Transverse colon (tissue), 4 donors: ENCODE data around the gene ATRN.
"Not testable (repeated sequence)": the region's sequence is repeated elsewhere in the genome, so short reads cannot be mapped to it uniquely, and the experiment has no call there.

Experiments
- CTCF ChIP-seq, 5 experiments: fragments of 200-600 bp in 3 of 5; fragments of 450-650 bp in 2 of 5; sonication (generic) in 3 of 5; IDR thresholded peaks; 1 replicate in 2 of 5; 2 replicates in 3 of 5; pipeline ENCODE4 v1.5.1; 2016 to 2017; ENCODE audit warnings: antibody characterized with exemption in 5 of 5, inconsistent platforms in 3 of 5, mild to moderate bottlenecking in 2 of 5, moderate library complexity in 1 of 5
- EP300 ChIP-seq: sonication (generic); formaldehyde crosslinking; IDR thresholded peaks from one replicate; pipeline ENCODE4 v1.6.1; 2017; ENCODE audit warnings: antibody characterized with exemption, low read depth
- POLR2A ChIP-seq: fragments of 450-650 bp; IDR thresholded peaks from one replicate; pipeline ENCODE4 v1.6.1; 2016; ENCODE audit warnings: antibody characterized with exemption, mild to moderate bottlenecking, moderate library complexity
- POLR2AphosphoS5 ChIP-seq, 3 donors: sonication (generic); formaldehyde crosslinking; IDR thresholded peaks; one replicate each; pipeline ENCODE4 v1.6.1; 2016; ENCODE audit warnings: antibody characterized with exemption in 3 of 3

DNA sequence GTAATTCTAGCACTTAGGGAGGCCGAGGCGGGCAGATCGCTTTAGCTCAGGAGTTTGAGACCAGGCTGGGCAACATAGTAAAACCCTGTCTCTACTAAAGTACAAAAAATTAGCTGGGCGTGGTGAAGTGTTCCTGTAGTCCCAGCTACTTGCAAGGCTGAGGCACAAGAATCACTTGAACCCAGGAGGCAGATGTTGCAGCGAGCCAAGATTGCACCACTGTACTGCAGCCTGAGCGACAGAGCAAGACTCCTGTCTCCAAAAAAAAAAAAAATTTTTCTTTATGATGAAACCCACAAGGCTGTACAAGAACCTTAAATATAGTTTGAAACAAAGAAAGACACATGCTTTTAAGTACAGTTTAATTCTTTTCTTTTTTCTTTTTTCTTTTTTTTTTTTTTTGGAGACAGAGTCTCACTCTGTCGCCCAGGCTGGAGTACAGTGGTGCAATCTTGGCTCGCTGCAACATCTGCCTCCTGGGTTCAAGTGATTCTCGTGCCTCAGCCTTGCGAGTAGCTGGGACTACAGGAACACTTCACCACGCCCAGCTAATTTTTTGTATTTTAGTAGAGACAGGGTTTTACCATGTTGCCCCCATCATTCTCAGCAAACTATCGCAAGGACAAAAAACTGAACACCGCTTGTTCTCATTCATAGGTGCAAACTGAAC lies 144.5 kb downstream of the ATRN start:
- not testable (repeated sequence) for TF ChIP-seq EP300; CTCF (IDR thresholded peaks at IDR 0.05); POLR2A; POLR2AphosphoS5 (IDR thresholded peaks at IDR 0.05)
